HL-60 (cell line): ENCODE measurements around the gene DCAF8L2.

Experiments
- CTCF ChIP-seq: IDR thresholded peaks from one replicate; pipeline ENCODE4 v1.5.1; 2011; ENCODE audit warnings: low read length, control low read depth, inconsistent platforms; ENCODE audit not compliant: insufficient read depth
- POLR2AphosphoS5 ChIP-seq: IDR thresholded peaks from 2 replicates; pipeline ENCODE4 v1.6.1; 2012; ENCODE audit warnings: low read depth
- REST ChIP-seq: IDR thresholded peaks from 2 replicates; pipeline ENCODE4 v1.6.1; 2012; ENCODE audit warnings: low read depth; ENCODE audit not compliant: insufficient replicate concordance

GRCh38 chrX:27591938-27592337 lies 1.8 kb downstream of the DCAF8L2 start:
- TF ChIP-seq REST = no peak
- no peak for TF ChIP-seq CTCF
- no peak for TF ChIP-seq POLR2AphosphoS5
